Ovary (tissue), 9 donors: ENCODE data around the gene SCAMP5. TPM values are rescaled to one million over a fixed set of nuclear protein-coding genes. Genes with fewer than 3 reads are reported as not detected.
A peak's percentile ranks its signal among the peaks of the same experiment; 100 is the strongest.

Source experiments
- DNase-seq, 5 donors: peaks; one replicate each; pipeline ENCODE4 v3.0.0-alpha.2; 2019 to 2020
- H3K27ac ChIP-seq, 2 donors: fragments of 200-600 bp; one replicate each; pipeline versions ENCODE4 v1.5.1 to v1.8.0; 2019 to 2022
- H3K27me3 ChIP-seq: fragments of 200-600 bp; one replicate; pipeline ENCODE4 v1.8.0; 2022
- H3K36me3 ChIP-seq: fragments of 200-600 bp; sonication (generic); one replicate; pipeline ENCODE4 v1.5.1; 2019
- H3K4me1 ChIP-seq: one replicate; pipeline ENCODE4 v1.8.1; 2013; ENCODE audit warnings: mild to moderate bottlenecking, moderate library complexity; ENCODE audit not compliant: insufficient read depth
- H3K4me3 ChIP-seq: fragments of 200-600 bp; sonication (generic); one replicate; pipeline ENCODE4 v1.5.1; 2017
- H3K9me3 ChIP-seq, 2 donors: fragments of 200-600 bp in 1 of 2; sonication (generic) in 1 of 2; one replicate each; pipeline versions ENCODE4 v1.5.1 to v1.8.1; 2013 to 2019; ENCODE audit warnings: mild to moderate bottlenecking in 1 of 2, moderate library complexity in 1 of 2
- CTCF ChIP-seq, 3 donors: fragments of 450-650 bp in 2 of 3; fragments of 200-600 bp in 1 of 3; IDR thresholded peaks; one replicate each; pipeline versions ENCODE4 v1.5.1 to v1.8.0; 2016 to 2022; ENCODE audit warnings: antibody characterized with exemption in 3 of 3, mild to moderate bottlenecking in 1 of 3
- EP300 ChIP-seq: sonication (generic); formaldehyde crosslinking; IDR thresholded peaks from one replicate; pipeline ENCODE4 v1.6.1; 2017; ENCODE audit warnings: antibody characterized with exemption
- POLR2A ChIP-seq: fragments of 450-650 bp; IDR thresholded peaks from one replicate; pipeline ENCODE4 v1.6.1; 2017; ENCODE audit warnings: antibody characterized with exemption, mild to moderate bottlenecking, moderate library complexity
- WGBS, 3 donors: extraction: QIAGEN DNeasy Blood & Tissue Kit in 1 of 3; methylation state at CpG; one replicate each; pipeline versions ENCODE4 v1.1.5 to v1.1.7; 2013 to 2017; 5-methylcytosine and 5-hydroxymethylcytosine counted together
- intact Hi-C, 4 donors: fragments of 100-400 bp; cut with DNase I; formaldehyde crosslinking; loops; one replicate each; pipeline versions ENCODE4 v1.11.0 to v1.15.1; 2022 to 2023
- polyA plus RNA-seq, 2 donors: library from polyadenylated mRNA; stranded (reverse); fragments of 200-250 nt in 1 of 2; fragments of 350-450 nt in 1 of 2; fragmentation: Illumina TruSeq in 1 of 2; extraction: RNeasy Lipid Tissue Mini Kit (QIAGEN cat#74804) in 1 of 2; gene quantifications; one replicate each; pipeline ENCODE4 v1.2.3, GENCODE V29; 2013 to 2014
- total RNA-seq, 7 donors: library from RNA; depleted of rRNA in 2 of 7; stranded (reverse); fragments of >200 nt in 2 of 7; fragmentation: NEBNext Ultra II Directional in 3 of 7; extraction: Animal tissue kit (Norgen Biotek cat#: 25700) in 3 of 7; gene quantifications; one replicate each; pipeline versions ENCODE4 v1.1.0 to v1.2.4, GENCODE V29; 2016 to 2023
- donor health status: DM: no; HTN: no; CAD: no; lungs with moderate emphysema.
- donor health status: DM: no; HTN: no; CAD: no.
- donor health status: Bipolar disorder and iron deficiency.
- donor health status: DM: yes; HTN: yes; CAD: no.
- donor health status: DM: no; HTN: no; CAD: no.
- donor health status: DM: yes; HTN: yes; CAD: no.

SCAMP5 gene
- total and polyA plus RNA-seq, 9 donors, result 2.6 to 17.8 (median 5.7) TPM

- H3K9me3 ChIP-seq, result no peaks in the 10 kb centered on the region
- H3K27ac ChIP-seq, result no peak overlapping the region
- DNase-seq, result no peak
- TF ChIP-seq EP300 (no peak), CTCF (IDR thresholded peaks at IDR 0.05) (no peak), POLR2A (no peak)
- H3K4me1 ChIP-seq, result peaks cover 8% of the 10 kb centered on the region
- no peaks in the 10 kb centered on the region for H3K27me3 ChIP-seq
- intact Hi-C loops, result loop anchor here in 1 of 4 donors (10.0 kb wide), 1 partner anchor 220 kb away; no protein-coding TSS in a partner anchor
- WGBS, 3 donors, result 32 to 44% (median 39%) methylated on average over 5 of the region's 5 CpGs
- H3K4me3 ChIP-seq, result no peak overlapping the region
- no peaks in the 10 kb centered on the region for H3K36me3 ChIP-seq
Measured at GRCh38 chr15:74994685-74995084, 678 bp upstream of the SCAMP5 start.

- no peaks in the 10 kb centered on the region for H3K36me3 ChIP-seq
- intact Hi-C loops, result loop anchor here in 1 of 4 donors (10.0 kb wide), 1 partner anchor 221 kb away; no protein-coding TSS in a partner anchor
- H3K9me3 ChIP-seq, result no peaks in the 10 kb centered on the region
- TF ChIP-seq POLR2A (no peak), CTCF (IDR thresholded peaks at IDR 0.05) (no peak), EP300 (no peak)
- no peak overlapping the region for H3K27ac ChIP-seq
- H3K4me1 ChIP-seq, result peaks cover 8% of the 10 kb centered on the region
- WGBS, 3 donors, result 5 to 8% (median 7%) methylated on average over 38 to 42 of the region's 42 CpGs
- no peaks in the 10 kb centered on the region for H3K27me3 ChIP-seq
- DNase-seq, result peak; percentile 32 to 63 (median 46)
- H3K4me3 ChIP-seq, result peak overlapping the region; percentile 48
Measured at GRCh38 chr15:74995779-74996765, 709 bp downstream of the SCAMP5 start.

GRCh38 chr15:74997141-74997540 is 1.8 kb downstream of the SCAMP5 start:
- H3K27ac ChIP-seq, result no peak overlapping the region
- no peaks in the 10 kb centered on the region for H3K9me3 ChIP-seq
- TF ChIP-seq EP300, result no peak
- TF ChIP-seq POLR2A, result no peak
- no peak for TF ChIP-seq CTCF (IDR thresholded peaks at IDR 0.05)
- DNase-seq, result no peak
- H3K4me3 ChIP-seq, result no peak overlapping the region
- 75 to 78% (median 76%) methylated on average over 4 of the region's 4 CpGs for WGBS, 3 donors
- no peaks in the 10 kb centered on the region for H3K36me3 ChIP-seq
- no peaks in the 10 kb centered on the region for H3K27me3 ChIP-seq
- H3K4me1 ChIP-seq, result peaks cover 8% of the 10 kb centered on the region
- intact Hi-C loops, result loop anchor here in 1 of 4 donors (10.0 kb wide), 1 partner anchor 222 kb away; no protein-coding TSS in a partner anchor

GRCh38 chr15:74997543-74997942 is 2.2 kb downstream of the SCAMP5 start:
- Histone ChIP-seq H3K36me3 (no peaks in the 10 kb centered on the region), H3K4me3 (no peak overlapping the region), H3K9me3 (no peaks in the 10 kb centered on the region), H3K27me3 (no peaks in the 10 kb centered on the region), H3K4me1 (peaks cover 8% of the 10 kb centered on the region), H3K27ac (no peak overlapping the region)
- 79 to 95% (median 82%) methylated on average over 2 of the region's 2 CpGs for WGBS, 3 donors
- no peak for DNase-seq
- no peak for TF ChIP-seq CTCF (IDR thresholded peaks at IDR 0.05)
- TF ChIP-seq EP300, result no peak
- TF ChIP-seq POLR2A, result no peak
- intact Hi-C loops, result loop anchor here in 1 of 4 donors (10.0 kb wide), 1 partner anchor 223 kb away; no protein-coding TSS in a partner anchor
